NCI-H2107 treated with DMSO at 0.1 percent for 48 hours (cell line): Measurements from ENCODE around the gene ARRB1.

Experiments used
- DNase-seq: peaks from one replicate; lab custom pipeline; 2025; ENCODE audit not compliant: unreplicated experiment; lab: John Stamatoyannopoulos, UW

ARRB1 gene

GRCh38 chr11:75301601-75302345 is 49.7 kb downstream of the ARRB1 start:
- peak; percentile 77 for DNase-seq

- no peak for DNase-seq
Observed at GRCh38 chr11:75301131-75301530, 50.3 kb downstream of the ARRB1 start.

- DNase-seq: no peak
Observed at GRCh38 chr11:75298976-75299260, 52.5 kb downstream of the ARRB1 start.

DNA sequence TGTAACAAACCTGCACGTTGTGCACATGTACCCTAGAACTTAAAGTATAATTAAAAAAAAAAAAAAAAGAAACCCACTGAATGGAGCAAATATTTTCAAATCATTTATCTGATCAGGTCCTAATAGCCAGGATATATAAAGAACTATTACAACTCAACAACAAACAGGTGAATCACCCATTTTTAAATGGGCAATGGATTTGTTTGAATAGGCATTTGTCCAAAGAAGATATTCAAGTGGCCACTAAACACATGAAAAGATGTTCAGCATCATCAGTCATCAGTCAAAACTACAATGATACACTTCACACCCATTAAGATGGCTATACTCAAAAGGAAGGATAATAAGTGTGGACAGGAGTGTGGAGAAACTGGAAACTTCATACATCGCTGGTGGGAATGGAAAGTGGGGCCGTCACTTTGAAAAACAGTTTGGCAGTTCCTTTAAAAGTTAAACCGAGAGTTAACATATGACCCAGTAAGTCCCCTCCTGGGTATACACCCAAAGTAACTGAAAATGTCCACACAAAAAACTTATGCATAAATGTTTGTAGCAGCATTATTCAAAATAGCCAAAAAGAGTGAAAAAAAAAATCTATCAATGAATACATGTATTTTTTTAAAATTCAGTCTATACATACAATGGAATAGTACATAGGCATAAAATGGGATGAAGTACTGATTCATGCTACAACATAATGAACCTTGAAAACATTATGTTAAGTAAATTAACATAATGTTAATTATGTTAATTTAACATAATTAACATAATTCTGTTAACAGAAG is 53.1 kb downstream of the ARRB1 start:
- DNase-seq: no peak

- no peak for DNase-seq
Observed at GRCh38 chr11:75293903-75294302, 57.6 kb downstream of the ARRB1 start.

GRCh38 chr11:75292943-75293342 is 58.5 kb downstream of the ARRB1 start:
- no peak for DNase-seq

- no peak for DNase-seq
Observed at GRCh38 chr11:75291741-75292140, 59.7 kb downstream of the ARRB1 start.

DNA sequence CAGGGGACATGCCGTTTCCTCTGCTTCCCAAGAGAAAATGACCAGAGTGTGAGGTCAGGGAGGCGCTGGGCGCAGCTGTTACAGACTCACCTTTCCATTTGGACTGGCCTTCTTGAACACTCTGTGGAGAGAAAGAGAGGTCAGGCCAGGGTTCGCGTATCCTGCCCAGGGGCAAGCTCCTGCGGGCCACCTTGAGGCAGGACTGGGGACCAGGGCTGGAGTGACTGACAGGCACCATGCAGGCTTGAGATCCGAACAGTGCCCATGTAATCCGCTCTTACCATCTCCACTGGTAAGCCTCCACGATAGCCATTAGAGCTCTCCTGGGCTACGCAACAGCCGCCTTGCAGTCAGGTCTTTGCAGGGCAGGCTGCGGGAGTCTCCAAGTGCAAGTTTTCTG is 61.5 kb downstream of the ARRB1 start:
- DNase-seq: no peak

GRCh38 chr11:75289511-75289760 is 62.0 kb downstream of the ARRB1 start:
- DNase-seq: no peak

- DNase-seq: no peak
Observed at GRCh38 chr11:75287579-75287978, 63.9 kb downstream of the ARRB1 start.

GRCh38 chr11:75286826-75287465 is 64.5 kb downstream of the ARRB1 start:
- no peak for DNase-seq

GRCh38 chr11:75285776-75286360 is 65.6 kb downstream of the ARRB1 start:
- no peak for DNase-seq

DNA sequence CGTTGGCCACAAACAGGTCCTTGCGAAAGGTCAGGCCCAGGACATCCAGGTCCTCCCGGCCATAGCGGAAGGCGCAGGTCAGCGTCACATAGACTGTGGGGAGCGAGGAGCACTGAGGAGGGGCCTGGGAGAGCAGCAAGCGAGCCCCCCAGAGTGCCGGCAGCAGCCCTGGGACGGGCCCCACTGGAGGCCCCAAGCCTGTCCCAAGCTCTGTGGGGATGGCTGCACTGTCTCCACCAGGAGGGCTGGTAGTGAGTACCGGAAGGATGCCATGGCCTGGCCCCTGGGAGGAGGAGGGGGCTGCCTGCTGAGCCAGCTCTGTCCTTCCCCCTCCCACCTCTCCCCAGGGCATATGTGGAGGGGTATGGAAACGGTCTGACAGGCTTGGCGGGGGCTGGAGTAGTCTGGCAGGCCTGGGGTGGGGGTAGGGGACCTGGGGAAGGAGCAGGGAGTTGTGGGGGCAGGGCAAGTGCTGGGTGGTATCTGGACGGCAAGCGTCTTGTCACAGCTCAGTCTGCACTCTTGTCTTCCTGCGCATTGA is 68.0 kb downstream of the ARRB1 start:
- DNase-seq: no peak

DNA sequence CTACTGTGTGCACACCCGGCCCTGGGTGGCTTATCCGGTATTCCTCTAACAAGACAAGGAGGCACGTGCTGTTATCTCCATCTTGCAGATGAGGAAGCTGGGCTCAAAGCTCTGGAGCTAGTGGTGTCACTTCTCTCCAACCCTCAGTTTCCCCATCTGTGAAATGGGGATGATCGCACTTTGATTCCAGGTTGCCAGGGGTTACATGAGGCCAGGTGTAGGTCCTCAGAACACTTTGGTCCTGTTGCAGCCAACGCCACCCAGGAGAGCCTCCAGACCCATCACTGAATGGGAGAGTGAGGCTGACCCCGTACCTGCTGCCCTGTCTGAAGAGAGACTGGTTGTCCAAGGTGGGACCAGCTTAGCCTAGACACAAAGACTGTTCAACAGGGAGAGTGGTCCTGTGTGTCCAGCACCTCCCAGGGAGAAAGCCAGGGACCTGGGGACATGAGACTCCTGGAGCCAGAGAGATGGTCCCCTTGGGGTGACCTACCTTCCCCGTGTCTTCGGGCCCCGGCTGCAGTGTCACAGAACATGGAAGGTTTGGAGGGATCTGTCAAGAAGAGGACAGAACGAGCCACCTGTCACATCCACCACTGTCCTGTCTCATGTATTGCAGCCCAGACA is 69.9 kb downstream of the ARRB1 start:
- DNase-seq: no peak

GRCh38 chr11:75280770-75281468 is 70.5 kb downstream of the ARRB1 start:
- no peak for DNase-seq

- DNase-seq: peak; percentile 33
Observed at GRCh38 chr11:75280227-75280701, 71.2 kb downstream of the ARRB1 start.

GRCh38 chr11:75279273-75279672 is 72.2 kb downstream of the ARRB1 start:
- DNase-seq: no peak

- no peak for DNase-seq
Observed at GRCh38 chr11:75277991-75278790, 73.3 kb downstream of the ARRB1 start.

DNA sequence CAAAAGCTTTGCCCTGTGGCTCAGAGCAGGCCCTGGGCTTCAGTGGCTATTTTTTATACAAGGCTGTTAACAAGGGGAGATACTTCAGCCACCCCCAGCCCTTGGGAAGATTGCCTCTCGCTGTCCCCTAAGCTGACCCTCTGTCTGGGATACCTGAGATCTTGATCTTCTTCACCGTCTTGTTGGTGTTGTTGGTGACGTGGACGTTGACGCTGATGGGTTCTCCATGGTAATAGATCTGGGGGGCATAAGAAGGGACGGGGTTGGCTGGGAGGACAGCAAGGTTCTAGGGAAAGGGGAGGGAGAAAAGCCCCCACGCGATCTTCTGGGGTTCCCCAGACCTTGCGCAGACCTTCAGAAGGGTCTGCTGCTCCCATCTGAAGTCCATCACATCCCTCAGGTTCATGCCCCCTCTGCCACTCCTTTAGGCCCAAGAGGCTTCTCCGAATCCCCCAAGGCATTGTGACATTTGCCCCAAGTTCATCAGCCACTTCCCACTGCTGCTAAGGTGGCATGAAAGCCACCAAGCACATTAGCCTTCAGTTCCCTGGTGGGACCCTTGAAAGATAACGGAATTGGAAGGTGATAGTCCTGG is 74.2 kb downstream of the ARRB1 start:
- no peak for DNase-seq
